Stimulated activated CD8-positive, alpha-beta memory T cell treated with anti-CD3 and anti-CD28 coated beads, Interleukin-15, amount 100 ng/mL, for 1 hour (primary cell): ENCODE results near the gene AOPEP.

Experiments
- DNase-seq: peaks from one replicate; pipeline ENCODE4 v3.0.0-alpha.2; 2020; ENCODE audit warnings: low read depth

AOPEP gene

DNA sequence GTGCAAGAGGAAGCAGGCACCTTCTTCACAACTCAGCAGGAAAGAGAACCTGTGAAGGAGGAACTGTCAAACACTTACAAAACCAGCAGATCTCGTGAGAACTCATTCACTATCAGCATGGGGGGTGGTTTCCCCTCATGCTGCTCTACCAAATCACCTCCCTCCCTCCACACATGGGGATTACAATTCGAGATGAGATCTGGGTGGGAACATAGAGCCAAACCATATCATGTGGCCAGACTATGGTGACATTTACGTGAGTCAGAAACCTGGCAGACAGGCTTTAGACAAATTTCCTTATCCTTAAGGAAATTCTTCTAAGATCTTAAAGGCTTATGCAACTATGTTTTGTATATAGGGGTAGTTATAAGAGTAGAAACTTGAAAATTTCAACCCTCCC is 8.7 kb upstream of the AOPEP start:
- no peak for DNase-seq

DNA sequence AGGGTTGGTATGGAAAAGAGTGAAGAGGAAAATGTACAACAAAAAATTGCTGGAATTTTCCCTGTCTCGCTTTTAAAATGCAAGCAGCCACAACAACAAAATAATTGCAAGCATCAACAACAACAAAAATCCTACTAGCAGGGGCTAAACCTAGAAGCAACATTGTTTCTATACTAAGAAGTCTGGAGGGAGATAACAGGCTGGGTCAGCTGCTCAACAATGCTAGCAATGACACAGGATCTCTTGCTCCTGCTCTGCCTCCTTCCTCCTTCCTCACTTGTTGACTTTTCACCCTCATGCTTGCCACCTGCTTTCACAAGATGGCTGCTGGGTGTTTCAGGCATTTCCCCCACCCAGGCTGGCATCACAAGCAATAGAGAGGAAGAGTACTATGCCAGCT is 7.6 kb upstream of the AOPEP start:
- DNase-seq: no peak

DNA sequence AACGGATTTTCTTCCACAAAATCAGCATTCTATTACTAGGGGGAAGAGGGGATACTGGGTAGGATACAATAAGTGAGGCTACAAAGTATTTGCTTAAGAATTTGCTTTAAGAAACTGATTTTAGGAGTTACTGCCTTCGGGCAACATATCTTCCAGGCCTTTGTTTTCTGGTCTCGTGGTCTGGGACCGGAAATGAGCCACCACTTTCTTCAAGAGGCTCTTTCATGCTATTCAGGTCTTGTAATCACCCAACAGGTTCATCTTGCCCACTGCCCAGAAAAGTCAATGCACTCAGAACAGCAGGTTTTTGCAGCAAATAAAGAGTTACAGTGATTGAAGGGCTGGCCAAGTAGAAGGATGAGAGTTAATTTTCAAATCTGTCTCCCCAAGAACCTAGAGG is 6.6 kb upstream of the AOPEP start:
- DNase-seq: no peak

DNA sequence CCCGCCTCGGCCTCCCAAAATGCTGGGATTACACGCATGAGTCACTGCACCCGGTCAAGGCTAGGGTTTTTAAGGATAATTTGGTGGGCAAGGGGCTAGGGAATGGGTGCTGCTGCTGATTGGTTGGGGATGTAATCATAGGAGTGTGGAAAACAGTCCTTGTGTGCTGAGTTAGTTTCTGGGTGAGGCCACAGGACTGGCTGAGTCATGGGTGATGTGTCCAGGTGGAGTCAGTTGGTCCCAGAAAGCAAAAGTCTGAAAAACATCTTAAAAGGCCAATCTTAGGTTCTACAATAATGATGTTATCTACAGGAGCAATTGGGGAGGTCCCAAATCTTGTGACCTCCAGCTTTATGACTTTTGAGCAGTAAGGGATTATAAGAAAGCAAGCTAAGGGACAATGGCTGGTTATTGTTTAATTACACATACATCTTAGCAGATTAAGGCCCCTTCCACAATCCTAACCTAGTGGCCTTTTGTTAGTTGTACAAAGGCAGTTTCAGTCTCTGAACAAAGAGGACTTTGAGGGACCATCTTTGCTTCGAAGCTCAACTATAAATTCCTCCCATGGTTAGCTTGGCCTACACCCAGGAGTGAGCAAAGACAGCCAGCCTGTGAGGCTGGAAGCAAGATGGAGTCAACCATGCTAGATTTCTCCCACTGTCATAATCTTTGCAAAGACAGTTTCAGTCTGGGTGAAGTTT is 5.5 kb upstream of the AOPEP start:
- DNase-seq: no peak

DNA sequence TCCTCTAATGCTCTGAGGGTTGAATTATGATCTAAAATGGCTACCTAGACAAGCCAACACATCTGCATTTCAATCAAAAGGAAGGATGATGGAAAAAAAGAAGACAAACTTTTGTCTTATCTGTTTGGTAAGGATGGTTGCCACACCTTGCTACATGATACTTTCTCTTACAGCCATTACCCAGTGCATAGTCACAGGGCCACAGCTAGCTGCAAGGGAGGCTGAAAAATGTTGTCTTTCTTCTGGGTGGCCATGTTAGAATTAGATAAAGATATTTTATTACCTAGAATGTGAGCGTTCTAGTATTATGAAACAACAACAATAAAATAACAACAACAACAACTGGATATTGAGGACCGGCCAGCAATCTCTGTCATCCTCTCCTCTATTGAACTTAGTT is 4.7 kb upstream of the AOPEP start:
- DNase-seq: no peak

DNA sequence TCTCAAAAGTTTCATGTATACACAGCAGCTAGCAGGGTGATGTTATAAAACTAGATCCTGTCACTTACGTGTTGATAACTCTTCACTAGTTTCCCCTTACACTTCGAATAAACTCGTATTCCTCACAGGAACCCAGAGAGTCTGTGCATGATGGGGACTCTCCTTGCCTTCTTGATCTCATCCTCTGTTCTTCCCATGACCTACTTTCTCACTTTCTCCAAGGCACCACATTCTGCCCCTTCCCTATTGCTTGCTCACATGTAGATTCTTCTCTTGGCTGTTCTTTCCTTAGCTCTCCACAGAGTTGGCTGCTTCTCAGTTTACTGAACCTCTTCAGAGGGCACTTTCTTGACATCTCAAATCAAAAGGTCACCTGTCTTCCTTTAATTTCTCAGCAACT is 1.2 kb upstream of the AOPEP start:
- no peak for DNase-seq

DNA sequence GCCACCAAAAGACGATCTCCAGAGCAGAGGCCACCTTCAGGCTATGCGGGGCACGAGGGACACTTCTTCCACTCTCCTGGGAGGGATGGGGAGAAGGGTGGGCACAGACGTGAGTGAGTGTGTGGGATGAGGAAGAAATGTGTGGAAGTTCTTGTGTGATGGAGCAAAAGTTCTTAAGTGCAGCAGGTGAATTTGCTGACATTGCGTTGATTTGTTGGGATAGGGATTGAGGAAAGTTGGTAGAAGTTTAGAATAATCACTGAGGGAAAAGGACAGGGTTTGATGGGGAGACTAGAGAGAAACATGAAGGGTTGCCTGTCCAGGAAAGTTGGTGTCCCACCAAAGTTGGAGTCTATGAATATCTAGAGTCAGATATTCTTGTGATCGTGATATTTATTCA is 2.2 kb downstream of the AOPEP start:
- no peak for DNase-seq

DNA sequence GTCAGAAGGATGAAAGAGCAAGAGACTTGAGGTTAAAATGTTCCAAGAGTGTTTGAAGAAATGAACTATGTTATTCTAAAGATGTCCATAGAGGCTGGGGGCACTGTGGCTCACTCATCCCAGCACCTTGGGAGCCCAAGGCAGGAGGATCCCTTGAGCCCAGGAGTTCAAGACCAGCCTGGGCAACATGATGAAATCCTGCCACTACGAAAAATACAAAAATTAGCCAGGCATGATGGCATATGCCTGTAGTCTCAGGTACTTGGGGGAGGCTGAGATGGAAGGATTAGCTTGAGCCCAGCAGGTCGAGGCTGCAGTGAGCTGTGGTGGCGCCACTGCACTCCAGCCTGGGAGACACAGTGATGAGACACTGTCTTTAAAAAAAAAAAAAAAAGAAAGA is 2.7 kb downstream of the AOPEP start:
- no peak for DNase-seq

DNA sequence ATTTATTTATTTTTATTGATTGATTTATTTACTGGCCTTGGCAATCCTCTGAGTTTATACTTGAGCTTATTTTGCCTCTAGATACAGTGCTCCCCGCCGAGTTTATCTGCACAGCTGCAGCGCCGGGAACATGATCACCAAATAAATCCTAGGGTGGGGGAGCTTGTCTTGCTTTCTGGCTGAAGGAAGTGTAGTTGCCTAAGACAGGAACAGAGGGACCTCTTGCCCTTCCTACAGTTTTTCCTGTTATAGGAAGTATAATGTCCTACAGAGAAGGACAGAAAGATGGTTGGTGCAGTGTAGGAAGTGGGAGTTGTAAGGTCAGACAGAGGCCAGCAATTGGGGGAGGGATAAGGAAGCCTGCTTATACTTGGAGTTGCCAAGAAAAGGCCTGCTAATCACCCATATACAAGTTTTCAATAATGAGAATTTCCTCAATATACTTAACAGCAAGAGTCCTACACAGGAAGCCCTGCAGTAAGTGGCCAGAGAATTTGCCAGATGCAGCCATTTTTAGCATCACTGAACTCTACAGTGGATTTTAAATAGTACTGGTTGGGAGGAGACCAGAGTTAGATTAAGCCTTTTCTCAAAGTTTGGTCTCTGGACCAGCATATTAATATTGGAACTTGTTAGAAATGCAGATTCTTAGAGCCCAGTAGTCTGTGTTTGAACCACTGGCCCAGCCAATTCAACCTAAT is 7.7 kb downstream of the AOPEP start:
- DNase-seq: no peak

DNA sequence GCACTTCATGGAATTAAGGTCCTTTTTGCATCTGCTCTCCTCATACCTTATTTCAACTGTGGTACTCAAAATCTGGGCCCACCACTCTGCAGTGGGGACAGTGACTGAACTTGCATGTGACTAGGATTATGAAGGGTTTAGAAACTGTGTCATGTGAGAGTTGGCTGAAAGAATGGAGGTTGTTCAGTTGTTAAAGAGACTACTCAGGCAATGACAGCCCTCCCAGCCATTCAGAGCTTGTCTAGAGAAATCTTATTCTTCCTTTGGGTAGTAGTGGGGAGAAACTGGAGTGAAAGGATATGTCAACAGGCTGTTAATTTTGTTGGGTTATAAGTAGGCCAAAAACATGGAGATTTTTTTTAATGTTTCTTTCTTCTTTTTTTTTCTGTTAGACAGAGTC is 10.3 kb downstream of the AOPEP start:
- no peak for DNase-seq

DNA sequence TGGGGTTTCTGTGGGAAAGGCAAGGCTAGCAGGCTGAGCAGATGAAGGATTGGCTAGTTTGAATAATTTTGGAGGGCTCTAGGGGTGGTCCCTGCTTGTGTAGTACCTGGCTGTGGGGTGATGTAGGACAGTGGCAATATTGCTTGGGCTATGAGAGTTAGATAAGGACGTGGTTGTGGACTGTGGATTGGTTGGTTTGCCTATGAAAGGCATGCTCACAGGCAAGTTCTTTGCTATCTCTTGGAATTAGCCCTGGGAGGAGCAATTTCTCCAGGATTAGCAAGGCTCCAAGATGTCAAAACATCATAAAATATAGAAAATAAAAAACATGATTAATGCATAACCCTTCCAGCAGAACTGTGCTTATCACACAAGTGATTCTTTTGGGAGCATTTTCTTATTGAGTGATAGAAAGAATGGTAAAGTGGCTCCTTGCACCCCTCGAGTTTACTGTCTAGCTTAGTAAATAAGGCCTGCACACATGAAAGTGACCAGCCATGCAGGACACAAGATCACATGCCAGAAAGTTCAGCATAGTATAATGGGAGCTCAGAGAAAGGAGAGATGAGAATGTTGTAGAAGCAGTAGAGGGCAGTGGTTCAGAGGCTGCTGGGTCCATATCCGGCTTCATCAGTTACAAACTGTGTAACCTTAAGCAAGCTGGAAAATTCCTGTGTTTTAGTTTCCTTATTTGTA is 13.8 kb downstream of the AOPEP start:
- DNase-seq: no peak

DNA sequence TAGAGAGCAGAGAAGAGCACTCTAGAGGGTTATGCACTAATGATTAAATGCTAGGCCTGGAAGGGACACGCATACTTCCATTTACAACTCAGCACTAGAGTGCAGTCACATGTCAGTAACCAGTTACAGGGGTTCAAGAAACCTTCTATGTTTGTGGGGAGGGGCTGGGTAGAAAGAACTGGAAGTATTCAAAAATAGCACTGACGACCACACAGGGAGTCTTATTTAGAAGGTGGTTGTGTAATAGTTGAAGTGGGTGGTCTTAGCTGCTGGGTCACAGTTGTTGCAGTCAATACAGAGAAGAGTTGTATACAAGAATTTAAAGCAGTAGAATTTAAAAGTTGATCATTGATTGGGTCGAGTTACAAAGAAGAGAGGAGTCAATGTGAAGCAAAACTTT is 15.4 kb downstream of the AOPEP start:
- DNase-seq: no peak

DNA sequence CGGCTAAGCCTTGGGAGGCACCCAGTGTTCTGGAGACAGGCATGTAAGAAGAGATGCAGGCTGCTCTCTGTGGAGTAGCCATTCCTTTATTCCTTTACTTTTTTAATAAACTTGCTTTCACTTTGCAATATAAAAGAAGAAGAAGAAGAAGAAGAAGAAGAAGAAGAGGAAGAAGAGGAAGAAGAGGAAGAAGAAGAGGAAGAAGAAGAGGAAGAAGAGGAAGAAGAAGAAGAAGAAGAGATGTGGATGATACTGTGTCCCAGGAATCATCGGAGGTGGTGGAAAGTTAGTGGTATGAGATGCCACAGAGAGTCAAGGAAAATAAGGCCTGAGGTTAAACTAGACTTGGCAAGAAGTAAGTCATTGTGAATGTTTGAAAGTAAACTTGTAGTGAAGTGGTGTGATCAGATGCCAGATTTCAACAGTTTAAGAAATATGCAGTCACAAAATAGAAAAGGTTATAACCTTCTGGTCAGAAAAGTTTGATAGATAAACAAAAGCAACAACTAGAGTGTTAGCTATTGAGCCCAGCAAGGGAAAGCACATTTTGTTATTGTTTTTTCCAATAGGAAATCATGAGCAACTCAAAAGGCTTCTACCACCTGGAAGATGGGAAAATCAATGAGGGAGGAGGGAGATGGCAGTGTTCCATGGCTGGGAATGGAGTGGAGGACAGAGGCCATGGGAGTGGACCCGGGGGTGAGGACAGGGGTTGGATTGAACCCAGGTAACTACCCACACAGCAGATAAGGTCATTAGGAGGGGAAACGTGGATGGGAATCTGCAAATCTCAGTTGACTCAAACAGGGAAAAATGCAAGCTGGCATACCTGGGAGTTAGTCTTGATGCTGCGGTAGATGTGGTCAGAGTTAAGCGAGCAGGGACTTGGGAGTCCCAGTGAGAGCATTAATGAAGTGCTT is 16.8 kb downstream of the AOPEP start:
- DNase-seq: no peak

DNA sequence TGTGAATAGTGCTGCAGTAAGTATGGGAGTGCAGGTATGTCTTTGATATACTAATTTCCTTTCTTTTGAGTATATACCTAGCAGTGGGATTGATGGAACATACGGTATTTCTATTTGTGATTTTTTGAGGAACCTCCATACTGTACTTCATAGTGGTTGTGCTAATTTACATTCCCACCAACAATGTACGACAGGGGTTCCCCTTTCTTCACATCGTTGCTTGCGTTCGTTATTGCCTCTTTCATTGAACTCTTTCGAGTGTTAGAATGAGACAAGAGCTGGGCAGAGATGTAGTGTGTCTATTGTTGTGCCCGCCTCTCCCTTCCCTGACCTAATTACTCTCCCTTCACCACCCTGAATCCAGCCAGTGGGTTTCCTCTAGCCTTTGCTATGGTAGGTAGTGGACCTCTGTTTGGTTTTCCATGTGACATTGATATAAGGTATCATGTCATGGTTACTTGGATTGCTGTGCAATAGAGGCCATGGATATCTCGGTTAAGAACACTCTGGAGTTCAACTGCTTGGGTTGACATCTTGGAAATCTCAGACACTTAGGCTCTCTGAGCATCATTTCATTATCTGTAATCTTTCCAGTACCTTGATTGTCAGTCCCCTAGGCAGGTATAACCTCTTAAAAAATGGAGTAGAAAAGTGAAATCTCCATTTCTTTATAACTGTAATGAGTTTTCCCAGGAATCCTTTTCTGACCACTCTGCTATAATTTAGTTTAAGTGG is 19.5 kb downstream of the AOPEP start:
- no peak for DNase-seq

DNA sequence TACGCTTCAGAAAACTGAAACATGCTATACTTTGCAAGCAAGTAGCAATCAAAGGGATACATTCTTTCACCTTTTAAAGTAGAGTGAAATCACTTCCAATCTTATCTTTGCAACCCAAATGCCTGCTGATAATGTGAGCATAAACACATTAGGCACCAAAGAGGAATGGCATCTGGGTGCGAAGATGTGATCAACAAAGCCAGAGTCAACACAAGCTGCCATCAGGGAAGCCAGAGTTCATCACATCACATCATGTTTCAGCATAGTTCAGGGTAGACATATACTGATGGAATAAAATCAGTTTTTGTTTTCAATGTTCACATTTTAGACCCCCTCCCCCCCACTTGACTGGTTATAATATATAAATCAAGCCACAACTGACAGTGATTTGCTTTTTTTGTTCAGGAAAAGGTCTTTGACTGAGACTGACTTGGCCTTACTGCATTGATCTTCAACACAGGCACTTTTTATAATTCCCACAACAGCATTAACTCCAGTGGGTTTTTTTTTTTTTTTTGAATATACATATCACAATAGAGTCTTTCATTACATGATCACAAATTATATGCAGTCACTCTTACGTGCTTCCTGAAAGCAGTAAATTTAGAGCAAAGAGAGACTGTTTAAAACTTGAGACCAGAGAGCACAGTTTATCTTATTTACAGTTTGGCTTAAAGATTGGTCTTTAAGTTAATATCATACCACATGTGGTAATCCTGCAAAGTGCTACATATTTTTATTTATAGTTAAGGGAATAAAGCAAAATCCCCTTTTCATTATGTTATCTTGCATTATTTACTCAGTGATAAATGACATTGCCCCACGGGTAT is 20.3 kb downstream of the AOPEP start:
- no peak for DNase-seq

DNA sequence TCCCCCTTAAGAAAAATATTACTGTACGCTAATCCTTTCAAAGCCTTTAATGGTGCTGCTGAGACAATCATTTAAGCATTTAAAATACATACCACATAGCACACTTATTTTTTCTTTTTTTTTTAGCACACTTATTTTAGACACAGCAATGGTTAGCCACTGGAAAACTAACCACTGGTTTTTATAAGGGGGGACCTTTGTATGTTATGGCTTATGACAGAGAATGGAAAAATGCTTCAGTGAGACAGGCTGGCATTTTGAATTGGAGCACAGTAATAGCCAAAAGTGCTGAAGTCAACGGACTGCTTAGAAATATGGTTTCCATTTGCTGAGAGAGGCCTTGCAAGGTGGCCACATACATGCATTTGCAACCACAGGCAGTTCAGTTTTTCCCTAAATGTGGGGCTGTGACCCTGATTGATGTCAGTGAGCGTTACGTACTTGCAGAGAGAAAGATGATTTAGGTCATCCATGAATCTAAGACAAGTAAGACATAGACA is 28.5 kb downstream of the AOPEP start:
- DNase-seq: no peak

DNA sequence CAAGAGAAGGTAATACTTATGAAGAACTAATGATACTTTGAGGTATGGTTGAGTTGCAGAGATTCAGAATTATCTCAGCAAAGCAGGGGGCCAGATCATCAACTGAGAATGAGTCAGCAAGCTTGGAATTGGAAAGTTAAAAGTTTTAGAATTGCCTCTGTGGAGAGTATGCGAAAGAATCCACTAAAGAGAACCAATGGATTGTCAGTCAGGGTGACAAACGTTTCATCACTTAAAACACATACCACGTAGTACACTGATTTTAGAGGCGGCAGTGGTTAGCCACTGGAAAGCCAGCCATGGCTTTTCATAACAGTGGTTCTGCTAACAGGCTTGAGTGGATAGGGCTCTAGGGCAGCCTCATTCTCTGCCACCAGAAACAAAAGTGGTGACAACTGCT is 30.7 kb downstream of the AOPEP start:
- no peak for DNase-seq

DNA sequence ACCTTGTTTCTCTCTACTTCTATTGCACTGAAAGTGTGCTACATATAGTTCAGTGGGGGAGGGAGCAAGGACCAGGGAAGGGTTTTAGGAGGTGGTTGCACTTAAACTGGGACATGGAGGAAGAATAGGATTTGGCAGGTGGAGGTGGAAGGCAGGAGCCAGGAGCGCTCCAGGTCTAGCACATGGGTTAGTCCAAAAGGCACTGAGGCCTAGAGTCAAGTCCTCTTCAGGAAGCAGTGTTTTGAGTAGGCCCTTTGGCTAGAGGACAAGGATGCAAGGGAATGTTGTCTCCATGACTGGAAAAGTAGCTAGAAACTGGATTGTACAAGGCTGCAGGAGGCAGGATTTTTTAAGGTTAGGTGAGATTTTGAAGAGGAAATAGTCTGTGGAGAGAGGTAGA is 31.5 kb downstream of the AOPEP start:
- no peak for DNase-seq

DNA sequence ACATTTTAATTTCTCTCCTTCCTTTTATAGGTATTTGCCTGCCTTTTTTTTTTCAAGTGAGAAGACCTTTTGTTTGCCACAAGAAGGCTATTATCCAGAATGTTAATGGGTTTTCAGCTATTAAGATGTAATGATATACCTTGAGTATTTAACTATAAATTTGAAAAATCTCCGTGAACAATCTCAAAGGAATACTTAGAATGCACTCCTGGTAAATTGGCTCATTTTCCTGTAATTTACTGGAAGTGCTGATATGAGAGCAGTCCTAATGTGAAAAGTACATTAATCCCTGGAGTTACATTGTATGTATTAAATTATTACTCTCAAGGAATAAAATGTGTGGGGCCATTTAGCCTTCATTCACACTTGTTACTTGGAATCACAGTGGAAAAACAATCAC is 32.4 kb downstream of the AOPEP start:
- no peak for DNase-seq

DNA sequence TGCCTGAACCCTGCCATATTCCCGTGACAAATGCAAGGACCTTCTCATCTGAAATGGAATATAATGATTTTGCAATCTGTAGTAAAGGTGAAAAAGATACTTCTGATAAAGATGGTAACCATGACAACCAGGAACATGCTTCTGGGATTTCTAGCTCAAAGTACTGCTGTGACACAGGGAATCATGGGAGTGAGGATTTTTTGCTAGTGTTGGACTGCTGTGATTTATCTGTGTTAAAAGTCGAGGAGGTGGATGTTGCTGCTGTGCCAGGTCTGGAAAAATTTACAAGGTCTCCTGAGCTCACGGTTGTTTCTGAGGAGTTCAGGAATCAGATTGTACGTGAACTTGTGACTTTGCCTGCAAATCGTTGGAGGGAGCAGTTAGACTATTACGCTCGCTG is 33.5 kb downstream of the AOPEP start:
- DNase-seq: no peak

DNA sequence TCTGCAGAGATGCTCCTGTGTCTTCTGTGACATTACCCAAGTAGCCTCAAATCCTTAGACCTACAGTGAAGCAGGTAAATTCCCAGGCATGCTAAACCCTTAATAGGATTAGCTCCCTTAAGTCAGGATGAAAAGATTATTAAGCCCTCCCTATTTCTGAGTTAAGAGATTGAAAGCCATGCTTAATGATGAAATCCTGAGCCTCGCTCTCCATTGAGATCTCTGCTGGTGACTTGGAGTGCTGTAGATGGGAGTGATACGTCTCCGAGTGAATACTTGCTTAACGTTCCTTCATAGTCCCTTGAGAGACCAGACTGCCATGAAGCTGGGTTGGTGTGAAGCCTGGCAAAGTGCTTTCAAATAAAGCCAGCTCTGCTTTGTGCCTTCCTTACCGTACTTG is 34.2 kb downstream of the AOPEP start:
- DNase-seq: no peak
